GM19455 (cell line): ENCODE data around the gene GNB1.
"Not testable (repeated sequence)": the region's sequence is repeated elsewhere in the genome, so short reads cannot be mapped to it uniquely, and the experiment has no call there.

Experiments
- ATAC-seq: cut with Tn5 transposase; IDR thresholded peaks from one replicate; pipeline ENCODE4 v1.9.1; 2021; ENCODE audit not compliant: unreplicated experiment

GNB1 gene

DNA sequence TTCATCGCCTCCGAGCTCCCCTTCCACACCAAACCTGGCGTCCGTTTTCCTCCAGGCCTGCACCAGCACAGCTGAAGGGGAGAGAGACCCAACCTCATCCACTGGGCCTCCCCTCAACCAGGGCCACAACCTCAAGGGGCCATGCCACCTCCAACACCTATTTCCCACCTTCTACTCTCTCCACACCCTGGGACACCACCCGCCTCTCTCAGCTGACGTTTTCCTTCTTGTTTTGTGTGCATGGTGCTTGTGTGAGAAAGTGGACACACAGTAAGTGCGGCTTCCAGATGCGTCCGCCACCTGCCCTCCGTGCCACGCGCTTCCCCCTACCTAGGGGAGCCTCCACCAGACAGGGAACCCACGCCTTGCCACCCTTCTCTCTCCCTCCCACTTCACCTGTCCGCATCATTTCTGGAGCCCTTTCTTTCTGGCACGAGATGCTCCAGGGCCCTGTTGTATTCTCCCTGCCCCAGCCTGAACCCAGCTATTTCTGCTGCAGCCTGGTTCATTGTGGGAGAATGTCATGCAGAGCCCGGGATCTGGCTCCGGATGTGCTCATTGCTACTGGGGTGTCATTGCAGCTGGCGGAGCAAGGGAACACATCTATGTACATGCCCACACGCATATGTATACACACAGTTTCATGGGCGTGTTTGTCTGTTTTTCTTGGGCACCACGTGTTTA, 1.3 kb upstream of the GNB1 start:
- ATAC-seq = no peak

DNA sequence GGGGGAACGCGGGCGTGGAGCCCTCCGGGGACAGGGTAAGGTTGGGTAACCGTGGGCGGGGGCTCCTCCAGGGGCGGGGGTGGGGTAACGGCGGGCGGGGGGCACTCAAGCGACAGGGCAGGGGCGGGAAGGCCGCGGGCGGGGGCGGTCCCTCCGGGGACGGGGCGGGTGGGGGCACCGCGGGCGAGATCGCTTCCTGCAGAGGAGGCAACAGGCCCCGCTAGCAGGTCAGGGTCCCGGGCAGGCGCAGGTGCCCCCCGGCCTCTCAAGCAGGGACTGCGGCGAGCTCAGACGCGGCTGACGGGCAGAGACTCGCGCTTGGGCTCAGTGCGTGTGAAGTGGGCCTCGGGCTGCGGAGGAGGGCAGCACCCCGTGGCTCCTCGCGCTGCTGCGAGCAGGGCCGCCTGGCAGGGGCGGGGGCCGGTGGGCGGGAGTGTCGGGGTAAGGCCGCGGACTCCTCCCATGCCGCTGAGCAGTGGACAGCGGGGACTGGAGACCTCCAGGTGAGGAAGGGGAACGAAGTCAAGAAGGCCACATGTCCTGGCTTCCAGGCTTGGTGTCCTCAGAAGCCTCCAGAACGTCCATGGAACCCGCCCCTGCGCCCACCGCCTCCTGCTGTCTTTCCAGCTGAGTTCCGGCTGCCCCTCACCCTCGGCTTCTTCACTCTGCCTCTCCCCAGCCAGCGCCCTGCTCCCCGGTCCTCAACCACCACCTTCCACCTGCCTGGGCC, 627 bp upstream of the GNB1 start:
- ATAC-seq = peak; percentile 10

DNA sequence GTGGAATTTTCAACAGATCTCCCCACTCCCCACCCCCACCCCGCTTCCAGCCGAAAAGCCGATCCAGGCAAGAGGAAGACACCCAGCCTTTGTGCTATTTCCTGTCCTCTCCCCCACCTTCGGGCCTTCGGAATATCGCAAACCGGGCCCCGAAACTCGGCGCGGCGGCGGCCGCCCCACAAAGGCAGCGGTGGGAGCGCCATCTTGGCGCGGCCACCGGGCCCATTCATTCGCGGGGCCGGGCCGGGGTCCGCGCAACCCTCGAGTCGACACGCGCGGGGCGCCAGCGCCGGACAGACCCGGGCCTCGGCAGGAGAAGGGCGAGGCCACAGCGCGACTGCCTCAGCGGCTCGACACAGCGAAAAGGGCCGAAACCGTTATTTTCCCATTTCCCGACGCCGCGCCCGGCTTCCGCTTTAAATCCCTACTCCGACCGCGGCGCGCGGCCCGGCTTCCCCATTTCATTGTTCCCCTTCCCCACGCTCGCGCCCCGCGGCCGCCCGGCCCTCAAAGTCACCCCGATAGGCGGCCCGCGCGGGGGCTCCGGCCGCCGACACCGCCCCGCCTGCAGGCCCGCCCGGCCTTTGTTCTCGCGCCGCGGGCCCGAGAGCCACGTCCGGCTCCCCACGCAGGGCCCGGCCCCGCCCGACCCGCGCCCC, 911 bp downstream of the GNB1 start:
- ATAC-seq = peak; percentile 36

GRCh38 chr1:1889090-1889750, 1.7 kb downstream of the GNB1 start:
- ATAC-seq = no peak

DNA sequence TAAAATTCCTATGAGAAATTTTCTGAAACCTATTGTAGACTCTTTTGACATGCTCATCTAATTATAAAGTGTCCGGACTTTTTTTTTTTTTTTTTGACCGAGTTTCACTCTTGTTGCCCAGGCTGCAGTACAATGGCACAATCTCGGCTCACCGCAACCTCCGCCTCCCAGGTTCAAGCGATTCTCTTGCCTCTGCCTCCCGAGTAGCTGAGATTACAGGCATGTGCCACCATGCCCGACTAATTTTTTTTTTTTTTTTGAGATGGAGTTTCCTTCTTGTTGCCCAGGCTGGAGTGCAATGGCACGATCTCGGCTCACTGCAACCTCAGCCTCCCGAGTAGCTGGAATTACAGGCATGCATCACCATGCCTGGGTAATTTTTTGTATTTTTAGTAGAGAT, 7.0 kb downstream of the GNB1 start:
- not testable (repeated sequence) for ATAC-seq

DNA sequence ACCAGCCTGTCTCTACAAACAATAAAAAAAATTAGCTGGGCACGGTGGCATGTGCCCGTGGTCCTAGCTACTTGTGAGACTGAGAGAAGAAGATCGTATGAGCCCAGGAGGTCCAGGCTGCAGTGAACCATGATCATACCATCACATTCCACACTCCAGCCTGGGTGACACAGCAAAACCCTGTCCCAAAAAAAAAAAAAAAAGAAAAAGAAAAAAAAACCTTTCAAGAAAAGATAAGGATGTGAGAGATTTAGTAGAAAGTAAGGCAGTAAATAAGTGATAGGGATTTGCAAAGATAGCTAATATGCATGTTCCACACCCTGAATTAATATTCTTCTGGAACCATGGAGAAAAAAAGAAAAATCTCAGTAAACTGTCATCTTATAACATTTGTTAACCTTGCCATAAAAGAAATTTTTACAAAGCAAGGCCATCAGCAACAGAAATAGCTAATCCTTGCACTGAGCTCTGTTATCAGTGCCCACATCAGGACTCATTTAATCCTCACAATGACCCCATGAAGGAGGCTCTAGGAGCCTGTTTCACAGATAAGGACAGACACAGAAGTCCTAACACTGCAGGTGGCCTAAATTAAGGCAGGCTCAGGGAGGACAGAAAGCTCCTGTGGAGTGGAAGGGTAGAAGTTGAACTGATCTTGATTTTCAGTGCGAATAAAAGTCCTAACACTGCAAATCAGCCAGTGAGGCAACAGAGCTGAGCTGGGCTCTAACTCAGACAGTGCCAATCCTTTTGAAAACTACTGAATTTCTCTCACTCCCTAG, 7.6 kb downstream of the GNB1 start:
- no peak for ATAC-seq

DNA sequence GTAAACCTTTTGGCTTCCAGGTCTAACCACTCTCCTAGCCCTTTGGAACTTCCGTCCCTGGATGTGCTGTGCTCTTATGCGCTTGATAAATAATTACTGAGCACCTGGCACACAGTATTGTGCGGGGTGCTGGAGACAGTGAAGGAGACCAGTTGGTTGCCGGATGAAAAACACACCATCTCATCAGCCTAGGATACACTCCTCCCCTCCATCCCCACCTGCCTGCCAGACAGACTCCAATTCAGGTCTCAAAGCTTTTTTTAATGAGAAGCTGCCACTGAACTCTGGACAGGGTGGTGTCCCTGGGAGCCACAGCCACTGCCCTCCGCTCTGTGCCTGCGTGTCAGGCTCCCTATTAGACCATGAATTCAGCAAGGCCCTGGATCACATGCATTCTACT, 9.2 kb downstream of the GNB1 start:
- no peak for ATAC-seq

GRCh38 chr1:1880617-1881312, 10.1 kb downstream of the GNB1 start:
- no peak for ATAC-seq

GRCh38 chr1:1879942-1880341, 10.9 kb downstream of the GNB1 start:
- no peak for ATAC-seq

GRCh38 chr1:1877865-1878436, 12.9 kb downstream of the GNB1 start:
- no peak for ATAC-seq

DNA sequence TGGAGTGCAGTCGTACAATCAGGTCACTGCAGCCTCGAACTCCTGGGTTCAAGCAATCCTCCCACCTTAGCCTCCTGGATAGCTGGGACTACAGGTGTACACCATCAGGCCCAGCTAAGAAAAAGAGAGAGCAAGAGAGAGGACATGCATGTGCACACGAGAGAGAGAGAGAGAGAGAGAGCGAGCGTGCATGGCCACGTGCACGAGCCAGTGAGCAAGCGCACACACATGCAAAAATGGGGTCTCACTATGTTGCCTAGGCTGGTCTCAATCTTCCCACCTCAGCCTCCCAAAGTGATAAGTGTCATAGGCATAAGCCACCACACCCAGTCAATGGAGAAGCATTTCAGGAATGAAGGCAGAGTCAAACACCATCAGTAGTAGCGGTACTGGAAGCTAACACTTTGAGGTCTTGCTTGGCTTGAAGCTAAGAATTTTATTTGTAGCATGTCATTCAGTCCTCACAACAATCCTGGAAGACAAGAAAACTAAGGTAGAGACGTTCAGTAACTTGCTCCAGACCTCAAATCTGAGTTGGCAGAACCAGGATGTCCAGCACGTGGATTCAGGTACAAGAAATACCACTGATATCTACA, 14.5 kb downstream of the GNB1 start:
- ATAC-seq = no peak

GRCh38 chr1:1875932-1876331, 15.0 kb downstream of the GNB1 start:
- ATAC-seq = no peak

DNA sequence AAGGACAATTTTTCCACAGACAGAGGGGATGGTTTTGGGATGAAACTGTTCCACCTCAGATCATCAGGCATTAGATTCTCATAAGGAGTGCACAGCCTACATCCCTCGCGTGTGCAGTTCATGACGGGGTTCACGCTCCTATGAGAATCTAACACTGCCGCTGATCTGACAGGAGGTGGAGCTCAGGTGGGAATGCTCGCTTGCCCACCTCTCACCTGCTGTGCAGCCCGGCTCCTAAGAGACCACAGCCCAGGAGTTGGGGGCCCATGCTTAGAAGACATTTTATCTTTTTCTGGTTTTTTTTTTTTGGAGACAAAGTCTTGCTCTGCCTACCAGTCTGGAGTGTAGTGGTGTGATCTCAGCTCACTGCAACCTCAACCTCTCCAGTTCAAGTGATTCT, 16.0 kb downstream of the GNB1 start:
- ATAC-seq = no peak

DNA sequence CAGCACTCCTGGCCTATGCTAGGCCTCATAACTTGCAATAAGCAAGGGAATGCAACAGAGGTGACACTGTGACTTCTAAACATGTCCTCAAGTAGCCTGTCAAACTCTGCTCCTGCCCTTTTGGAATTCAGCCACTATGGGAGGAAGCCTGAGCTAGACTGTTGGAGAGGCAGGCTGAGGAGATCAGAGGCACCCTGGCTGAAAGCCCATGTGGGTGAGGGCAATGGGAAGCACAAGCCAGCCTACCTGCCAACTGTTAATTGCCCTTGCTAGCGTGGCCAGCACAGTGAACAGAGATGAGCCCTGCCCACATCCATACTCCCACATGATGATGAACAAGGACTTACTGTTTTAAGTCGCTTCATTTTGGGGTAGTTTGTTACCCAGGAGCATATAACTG, 17.7 kb downstream of the GNB1 start:
- no peak for ATAC-seq

GRCh38 chr1:1872329-1872994, 18.4 kb downstream of the GNB1 start:
- no peak for ATAC-seq

DNA sequence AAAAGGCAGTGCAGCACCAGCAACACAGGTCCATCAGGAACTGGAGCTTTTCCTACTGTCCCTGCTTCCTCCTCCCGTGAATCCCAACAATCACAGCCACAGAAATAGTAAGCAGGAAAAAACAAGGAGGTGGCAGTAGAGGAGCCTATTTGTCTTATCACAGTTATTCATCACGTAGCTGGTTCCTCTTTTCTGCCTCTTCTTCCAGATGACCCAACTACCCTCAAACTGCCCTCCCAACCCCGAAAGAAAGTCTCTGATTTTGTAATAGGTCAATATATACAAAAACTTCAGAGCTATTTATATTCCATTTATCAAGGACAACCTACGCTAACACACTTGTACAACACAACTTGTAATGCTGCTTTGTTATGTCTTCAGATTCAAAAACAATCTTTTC, 21.4 kb downstream of the GNB1 start:
- ATAC-seq = no peak

GRCh38 chr1:1867164-1867563, 23.7 kb downstream of the GNB1 start:
- no peak for ATAC-seq

GRCh38 chr1:1862905-1863547, 27.9 kb downstream of the GNB1 start:
- no peak for ATAC-seq
